ENCODE measurements around the gene UGT1A5. TPM values are rescaled to one million over a fixed set of nuclear protein-coding genes. Genes with fewer than 3 reads are reported as not detected.

Gene UGT1A5
- total and polyA plus RNA-seq, 12 donors, result not detected

GRCh38 chr2:233676046-233676445, 36.7 kb upstream of the UGT1A5 start:
- intact Hi-C loops (cut with DNase I), result no loop called here
- Histone ChIP-seq H3K4me1 (no peaks in the 10 kb centered on the region), H3K9me3 (no peaks in the 10 kb centered on the region), H3K36me3 (no peaks in the 10 kb centered on the region), H3K27me3 (peaks cover 0 to 27% (median 0%) of the 10 kb centered on the region in 7 donors), H3K4me3 (no peak overlapping the region), H3K27ac (no peak overlapping the region)
- 79 to 85% methylated on average over 2 of the region's 2 CpGs for WGBS, 2 donors
- no peak for ATAC-seq
- DNase-seq, result no peak
- TF ChIP-seq, protein P1, sequence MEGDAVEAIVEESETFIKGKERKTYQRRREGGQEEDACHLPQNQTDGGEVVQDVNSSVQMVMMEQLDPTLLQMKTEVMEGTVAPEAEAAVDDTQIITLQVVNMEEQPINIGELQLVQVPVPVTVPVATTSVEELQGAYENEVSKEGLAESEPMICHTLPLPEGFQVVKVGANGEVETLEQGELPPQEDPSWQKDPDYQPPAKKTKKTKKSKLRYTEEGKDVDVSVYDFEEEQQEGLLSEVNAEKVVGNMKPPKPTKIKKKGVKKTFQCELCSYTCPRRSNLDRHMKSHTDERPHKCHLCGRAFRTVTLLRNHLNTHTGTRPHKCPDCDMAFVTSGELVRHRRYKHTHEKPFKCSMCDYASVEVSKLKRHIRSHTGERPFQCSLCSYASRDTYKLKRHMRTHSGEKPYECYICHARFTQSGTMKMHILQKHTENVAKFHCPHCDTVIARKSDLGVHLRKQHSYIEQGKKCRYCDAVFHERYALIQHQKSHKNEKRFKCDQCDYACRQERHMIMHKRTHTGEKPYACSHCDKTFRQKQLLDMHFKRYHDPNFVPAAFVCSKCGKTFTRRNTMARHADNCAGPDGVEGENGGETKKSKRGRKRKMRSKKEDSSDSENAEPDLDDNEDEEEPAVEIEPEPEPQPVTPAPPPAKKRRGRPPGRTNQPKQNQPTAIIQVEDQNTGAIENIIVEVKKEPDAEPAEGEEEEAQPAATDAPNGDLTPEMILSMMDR (IDR thresholded peaks at IDR 0.05), result no peak

GRCh38 chr2:233679196-233679595, 33.5 kb upstream of the UGT1A5 start:
- intact Hi-C loops (cut with DNase I), result no loop called here
- H3K9me3 ChIP-seq, result no peaks in the 10 kb centered on the region
- TF ChIP-seq, protein P1 (IDR thresholded peaks at IDR 0.05), result no peak
- H3K36me3 ChIP-seq, result no peaks in the 10 kb centered on the region
- DNase-seq (no peak), ATAC-seq (no peak)
- H3K4me1 ChIP-seq, result no peaks in the 10 kb centered on the region
- H3K27me3 ChIP-seq, result peaks cover 0 to 25% (median 0%) of the 10 kb centered on the region in 7 donors
- H3K4me3 ChIP-seq, result no peak overlapping the region
- 76 to 79% methylated on average over 4 of the region's 4 CpGs for WGBS, 2 donors
- no peak overlapping the region for H3K27ac ChIP-seq

- 77 to 83% methylated on average over 4 of the region's 4 CpGs for WGBS, 2 donors
- ATAC-seq (no peak), DNase-seq (no peak)
- TF ChIP-seq, protein P1 (IDR thresholded peaks at IDR 0.05), result no peak
- intact Hi-C loops (cut with DNase I), result no loop called here
- Histone ChIP-seq H3K27ac (no peak overlapping the region), H3K36me3 (no peaks in the 10 kb centered on the region), H3K4me3 (no peak overlapping the region), H3K4me1 (no peaks in the 10 kb centered on the region), H3K9me3 (no peaks in the 10 kb centered on the region), H3K27me3 (peaks cover 0 to 25% (median 0%) of the 10 kb centered on the region in 7 donors)
Measured at GRCh38 chr2:233680361-233681045, 32.2 kb upstream of the UGT1A5 start.

DNA sequence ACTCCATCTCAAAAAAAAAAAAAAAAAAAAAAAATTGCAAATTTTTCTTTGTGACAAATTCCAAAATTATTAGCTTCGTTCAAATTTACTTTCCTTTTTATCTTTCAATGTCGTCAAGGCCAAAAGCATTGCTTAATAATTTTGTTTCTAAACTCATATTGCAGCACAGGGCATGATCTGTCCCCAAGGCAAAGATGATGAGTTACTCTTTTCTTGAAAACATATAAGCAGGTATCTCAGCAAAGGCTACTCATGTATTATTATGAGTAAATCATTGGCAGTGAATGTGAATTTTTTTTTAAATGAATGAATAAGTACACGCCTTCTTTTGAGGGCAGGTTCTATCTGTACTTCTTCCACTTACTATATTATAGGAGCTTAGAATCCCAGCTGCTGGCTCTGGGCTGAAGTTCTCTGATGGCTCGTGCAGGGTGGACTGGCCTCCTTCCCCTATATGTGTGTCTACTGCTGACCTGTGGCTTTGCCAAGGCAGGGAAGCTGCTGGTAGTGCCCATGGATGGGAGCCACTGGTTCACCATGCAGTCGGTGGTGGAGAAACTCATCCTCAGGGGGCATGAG, 31.1 kb upstream of the UGT1A5 start, which contains the start of gene UGT1A7:
Gene UGT1A7 (plus strand): TSS at position 381 of the 579 bp plus-strand sequence. CDS start 37 bp downstream, at position 418.
- WGBS, 2 donors, result 73 to 88% methylated on average over 5 of the region's 5 CpGs
- TF ChIP-seq, protein P1 (IDR thresholded peaks at IDR 0.05), result no peak
- H3K36me3 ChIP-seq, result no peaks in the 10 kb centered on the region
- no peak within 1 kb of the TSS for H3K4me3 ChIP-seq
- peaks cover 0 to 29% (median 0%) of the 10 kb centered on the region in 7 donors for H3K27me3 ChIP-seq
- H3K9me3 ChIP-seq, result no peaks in the 10 kb centered on the region
- H3K27ac ChIP-seq, result no peak within 1 kb of the TSS
- ATAC-seq (no peak), DNase-seq (no peak)
- intact Hi-C loops (cut with DNase I), result no loop called here
- no peaks in the 10 kb centered on the region for H3K4me1 ChIP-seq
